Activated CD4-positive, alpha-beta T cell treated with anti-CD3 and anti-CD28 coated beads for 36 hours (primary cell): ENCODE results near the gene MAN1B1. TPM values are rescaled to one million over a fixed set of nuclear protein-coding genes. Genes with fewer than 3 reads are reported as not detected.

Experiments
- ATAC-seq: fragments of 200-7000 bp; cut with Tn5 transposase; one replicate; pipeline ENCODE4 v1.10.0; 2021; ENCODE audit warnings: mild to moderate bottlenecking, moderate library complexity
- CTCF ChIA-PET: fragments of 350-600 bp; sonication (Branson Sonifier 250); formaldehyde crosslinking; loops from one replicate; lab custom pipeline; 2021; ENCODE audit warnings: antibody characterized with exemption; lab: Charles Lee
- POLR2A ChIA-PET: fragments of 350-600 bp; sonication (Branson Sonifier 250); formaldehyde crosslinking; loops from one replicate; lab custom pipeline; 2021; ENCODE audit warnings: antibody characterized with exemption, inconsistent platforms; lab: Charles Lee
- DNase-seq: peaks from one replicate; pipeline ENCODE4 v3.0.0-alpha.2; 2020
- H3K27ac Mint-ChIP-seq: one replicate; pipeline ENCODE4 v1.8.0; 2021; ENCODE audit warnings: mixed read lengths
- H3K27me3 Mint-ChIP-seq: one replicate; pipeline ENCODE4 v1.8.0; 2021; ENCODE audit warnings: mixed read lengths
- H3K36me3 Mint-ChIP-seq: one replicate; pipeline ENCODE4 v1.8.0; 2021; ENCODE audit warnings: low read depth, mixed read lengths
- H3K4me1 Mint-ChIP-seq: one replicate; pipeline ENCODE4 v1.8.0; 2021; ENCODE audit warnings: mixed read lengths
- H3K4me3 Mint-ChIP-seq: one replicate; pipeline ENCODE4 v1.8.0; 2021; ENCODE audit warnings: mild to moderate bottlenecking, moderate library complexity, mixed read lengths
- H3K9me3 Mint-ChIP-seq: one replicate; pipeline ENCODE4 v1.8.0; 2021; ENCODE audit warnings: low read depth, mixed read lengths
- intact Hi-C, 2 experiments: fragments of 100-400 bp; cut with DNase I in 1 of 2; cut with micrococcal nuclease in 1 of 2; formaldehyde crosslinking; loops; one replicate each; pipeline versions ENCODE4 v1.14.2 to v1.15.1; 2022 to 2024; cut with DNase I, micrococcal nuclease
- total RNA-seq, 2 experiments: library from RNA; stranded (reverse); gene quantifications; one replicate each; pipeline ENCODE4 v1.2.3, GENCODE V29; 2021

Gene MAN1B1
- total RNA-seq, 2 experiments from 2014 or later: 21.6 to 26.7 TPM

DNA sequence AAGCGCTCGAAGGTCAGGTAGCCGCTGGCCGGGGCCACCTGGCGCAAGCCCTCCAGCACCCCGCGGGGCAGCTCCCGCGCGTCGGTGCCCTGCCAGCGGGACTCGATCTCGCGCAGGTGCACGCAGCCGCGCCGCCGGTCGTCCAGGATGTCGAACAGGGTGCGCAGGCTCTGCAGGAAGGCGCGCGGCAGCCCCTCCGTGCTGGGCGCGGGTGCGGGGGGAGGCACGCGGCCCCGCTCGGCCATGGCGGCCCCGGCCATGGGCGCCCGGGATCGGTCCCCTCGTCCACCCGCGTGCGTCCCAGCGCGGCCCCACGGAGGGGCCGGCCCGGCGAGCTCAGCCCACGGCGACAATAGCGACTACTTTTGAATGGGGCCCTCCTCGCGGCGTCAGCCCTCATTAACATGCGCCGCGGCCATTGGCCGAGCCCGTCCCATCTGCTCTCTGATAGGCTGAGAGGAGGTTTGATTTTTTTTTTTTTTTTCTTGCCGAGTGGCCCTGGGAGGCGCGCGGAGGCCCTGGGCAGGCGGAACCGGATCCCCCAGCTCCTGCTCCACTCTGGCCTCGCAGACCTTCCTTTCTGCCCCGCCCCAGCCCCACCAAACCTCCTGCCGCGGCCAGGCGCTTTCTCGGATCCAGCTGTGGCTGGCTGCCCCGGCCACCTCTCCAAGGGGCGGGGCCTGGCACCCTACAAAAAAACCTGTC, 16.4 kb upstream of the MAN1B1 start, which contains the start of gene SAPCD2:
TSS of gene SAPCD2 (minus strand) at position 357 of the 705 bp plus-strand sequence. CDS start at position 260, 97 bp downstream.
- ATAC-seq: peak; percentile 91
- Mint-ChIP-seq H3K9me3 (no peaks in the 10 kb centered on the region), H3K4me1 (peaks cover 9% of the 10 kb centered on the region), H3K36me3 (no peaks in the 10 kb centered on the region), H3K27me3 (no peaks in the 10 kb centered on the region), H3K27ac (peak within 1 kb of the TSS; percentile 71), H3K4me3 (peak within 1 kb of the TSS; percentile 71)
- ChIA-PET CTCF (interaction anchor here (0.6 to 4.8 kb wide), 15 partner anchors 10 to 603 kb away, joined by 3 to 32 read pairs (median 4); partner anchors contain the start of genes AJM1 and NPDC1), POLR2A (interaction anchor here (0.5 to 1.6 kb wide), 4 partner anchors 15 to 117 kb away, joined by 3 to 11 read pairs (median 4); partner anchors contain the start of gene MAN1B1)
- peak; percentile 92 for DNase-seq
- intact Hi-C loops: loop anchor here (1.0 to 2.0 kb wide), 7 partner anchors 14 to 279 kb away; partner anchors contain the start of genes ABCA2 (in 1 of the 2), MAN1B1 (in 1 of the 2), NPDC1 (in 1 of the 2) and TMEM141 (in 1 of the 2)

- Mint-ChIP-seq H3K36me3 (no peaks in the 10 kb centered on the region), H3K27me3 (no peaks in the 10 kb centered on the region), H3K4me1 (peaks cover 9% of the 10 kb centered on the region), H3K4me3 (peak overlapping the region; percentile 71), H3K27ac (peak overlapping the region; percentile 71), H3K9me3 (no peaks in the 10 kb centered on the region)
- CTCF ChIA-PET: interaction anchor here (0.6 to 4.8 kb wide), 14 partner anchors 10 to 342 kb away, joined by 3 to 32 read pairs (median 4); partner anchors contain the start of genes AJM1, NPDC1 and SSNA1
- DNase-seq: no peak
- intact Hi-C loops: loop anchor here (1.0 to 2.0 kb wide), 7 partner anchors 14 to 280 kb away; partner anchors contain the start of genes ABCA2 (in 1 of the 2), MAN1B1 (in 1 of the 2), NPDC1 (in 1 of the 2) and TMEM141 (in 1 of the 2)
- ATAC-seq: no peak
- POLR2A ChIA-PET: interaction anchor here (0.5 to 1.6 kb wide), 3 partner anchors 14 to 25 kb away, joined by 3 to 11 read pairs (median 4); partner anchors contain the start of gene MAN1B1
Observed at GRCh38 chr9:137070906-137071275, 15.9 kb upstream of the MAN1B1 start.

- intact Hi-C loops: loop anchor here in 1 of 2 experiments (2.0 kb wide), 1 partner anchor 14 kb away; no protein-coding TSS in a partner anchor
- POLR2A ChIA-PET: interaction anchor here (0.5 to 1.6 kb wide), 3 partner anchors 14 to 24 kb away, joined by 3 to 4 read pairs (median 3); partner anchors contain the start of gene MAN1B1
- no peaks in the 10 kb centered on the region for H3K9me3 Mint-ChIP-seq
- no peak for DNase-seq
- no peak for ATAC-seq
- peak overlapping the region; percentile 71 for H3K4me3 Mint-ChIP-seq
- CTCF ChIA-PET: interaction anchor here (0.7 to 4.8 kb wide), 10 partner anchors 10 to 343 kb away, joined by 3 to 32 read pairs (median 4); partner anchors contain the start of genes MAN1B1, NPDC1 and SSNA1
- no peaks in the 10 kb centered on the region for H3K27me3 Mint-ChIP-seq
- H3K36me3 Mint-ChIP-seq: no peaks in the 10 kb centered on the region
- H3K4me1 Mint-ChIP-seq: peaks cover 9% of the 10 kb centered on the region
- H3K27ac Mint-ChIP-seq: peak overlapping the region; percentile 71
Observed at GRCh38 chr9:137071282-137071681, 15.5 kb upstream of the MAN1B1 start.

DNA sequence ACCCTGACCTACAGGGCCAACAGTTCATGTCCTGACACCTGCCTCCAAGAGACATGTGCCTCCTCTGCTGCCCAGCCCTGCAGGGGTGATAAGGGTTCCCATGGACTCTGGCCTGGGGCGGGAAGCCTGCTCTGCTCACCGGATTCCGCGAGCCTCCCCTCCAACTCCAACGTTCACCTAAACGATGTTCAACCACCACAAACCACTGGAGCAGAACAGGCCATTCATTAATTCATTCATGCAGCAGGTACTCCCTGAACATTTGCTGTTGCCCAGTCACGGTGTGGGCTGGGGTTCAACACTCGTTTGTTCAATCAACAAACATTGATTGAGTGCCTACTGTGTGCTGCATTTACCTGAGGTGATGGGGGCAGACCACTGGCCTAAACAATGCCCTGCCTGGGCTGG, 12.8 kb upstream of the MAN1B1 start:
- Mint-ChIP-seq H3K9me3 (no peaks in the 10 kb centered on the region), H3K36me3 (no peaks in the 10 kb centered on the region), H3K4me1 (peaks cover 5% of the 10 kb centered on the region), H3K27ac (no peak overlapping the region), H3K4me3 (no peak overlapping the region), H3K27me3 (no peaks in the 10 kb centered on the region)
- ChIA-PET POLR2A (interaction anchor here (0.6 kb wide), 1 partner anchor 12 kb away, joined by 6 read pairs; no protein-coding TSS in a partner anchor), CTCF (no interaction called here)
- intact Hi-C loops: no loop called here
- ATAC-seq: no peak
- DNase-seq: no peak

GRCh38 chr9:137074657-137075274, 12.0 kb upstream of the MAN1B1 start:
- DNase-seq: no peak
- ATAC-seq: no peak
- H3K36me3 Mint-ChIP-seq: peaks cover 1% of the 10 kb centered on the region
- ChIA-PET POLR2A (no interaction called here), CTCF (interaction anchor here (0.5 to 0.9 kb wide), 2 partner anchors 28 to 39 kb away, joined by 3 read pairs; no protein-coding TSS in a partner anchor)
- no peaks in the 10 kb centered on the region for H3K27me3 Mint-ChIP-seq
- no peak overlapping the region for H3K4me3 Mint-ChIP-seq
- H3K9me3 Mint-ChIP-seq: no peaks in the 10 kb centered on the region
- no peak overlapping the region for H3K27ac Mint-ChIP-seq
- intact Hi-C loops: no loop called here
- peaks cover 5% of the 10 kb centered on the region for H3K4me1 Mint-ChIP-seq

- DNase-seq (no peak), ATAC-seq (no peak)
- peaks cover 4% of the 10 kb centered on the region for H3K36me3 Mint-ChIP-seq
- POLR2A ChIA-PET: no interaction called here
- no peaks in the 10 kb centered on the region for H3K9me3 Mint-ChIP-seq
- H3K4me3 Mint-ChIP-seq: no peak overlapping the region
- H3K4me1 Mint-ChIP-seq: peaks cover 5% of the 10 kb centered on the region
- intact Hi-C loops: no loop called here
- H3K27ac Mint-ChIP-seq: no peak overlapping the region
- CTCF ChIA-PET: interaction anchor here (0.5 to 0.9 kb wide), 2 partner anchors 29 to 40 kb away, joined by 3 read pairs; no protein-coding TSS in a partner anchor
- H3K27me3 Mint-ChIP-seq: no peaks in the 10 kb centered on the region
Observed at GRCh38 chr9:137075275-137075775, 11.5 kb upstream of the MAN1B1 start.

DNA sequence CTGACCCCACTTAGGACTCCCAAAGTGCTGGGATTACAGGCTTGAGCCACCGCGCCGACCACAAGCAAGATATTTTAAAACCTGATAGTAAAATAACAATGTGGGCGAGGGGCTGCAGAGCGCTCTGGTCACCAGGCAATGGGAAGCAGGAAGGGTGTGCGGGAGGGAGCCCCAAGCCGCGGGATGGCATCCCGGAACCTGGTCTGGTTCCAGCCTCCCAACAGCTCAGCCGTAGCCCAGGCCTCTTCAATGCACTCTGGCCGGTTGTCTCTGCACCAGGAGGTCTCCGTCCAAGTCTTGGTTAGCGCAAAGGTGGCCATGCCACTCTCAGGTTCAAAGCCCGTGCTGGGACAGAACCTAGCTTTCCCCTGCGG, 10.2 kb upstream of the MAN1B1 start:
- H3K4me3 Mint-ChIP-seq: peak overlapping the region; percentile 69
- H3K27me3 Mint-ChIP-seq: no peaks in the 10 kb centered on the region
- no peak for DNase-seq
- CTCF ChIA-PET: interaction anchor here (0.5 to 1.9 kb wide), 7 partner anchors 8 to 137 kb away, joined by 3 to 10 read pairs (median 4); partner anchors contain the start of genes MAN1B1 and NPDC1
- no peak overlapping the region for H3K27ac Mint-ChIP-seq
- peaks cover 5% of the 10 kb centered on the region for H3K36me3 Mint-ChIP-seq
- H3K4me1 Mint-ChIP-seq: no peaks in the 10 kb centered on the region
- POLR2A ChIA-PET: interaction anchor here (1.0 kb wide), 1 partner anchor 10 kb away, joined by 5 read pairs; the partner anchor contains the start of gene MAN1B1
- no peak for ATAC-seq
- intact Hi-C loops: loop anchor here in 1 of 2 experiments (1.0 kb wide), 1 partner anchor 10 kb away; the partner anchor contains the start of gene MAN1B1
- no peaks in the 10 kb centered on the region for H3K9me3 Mint-ChIP-seq

DNA sequence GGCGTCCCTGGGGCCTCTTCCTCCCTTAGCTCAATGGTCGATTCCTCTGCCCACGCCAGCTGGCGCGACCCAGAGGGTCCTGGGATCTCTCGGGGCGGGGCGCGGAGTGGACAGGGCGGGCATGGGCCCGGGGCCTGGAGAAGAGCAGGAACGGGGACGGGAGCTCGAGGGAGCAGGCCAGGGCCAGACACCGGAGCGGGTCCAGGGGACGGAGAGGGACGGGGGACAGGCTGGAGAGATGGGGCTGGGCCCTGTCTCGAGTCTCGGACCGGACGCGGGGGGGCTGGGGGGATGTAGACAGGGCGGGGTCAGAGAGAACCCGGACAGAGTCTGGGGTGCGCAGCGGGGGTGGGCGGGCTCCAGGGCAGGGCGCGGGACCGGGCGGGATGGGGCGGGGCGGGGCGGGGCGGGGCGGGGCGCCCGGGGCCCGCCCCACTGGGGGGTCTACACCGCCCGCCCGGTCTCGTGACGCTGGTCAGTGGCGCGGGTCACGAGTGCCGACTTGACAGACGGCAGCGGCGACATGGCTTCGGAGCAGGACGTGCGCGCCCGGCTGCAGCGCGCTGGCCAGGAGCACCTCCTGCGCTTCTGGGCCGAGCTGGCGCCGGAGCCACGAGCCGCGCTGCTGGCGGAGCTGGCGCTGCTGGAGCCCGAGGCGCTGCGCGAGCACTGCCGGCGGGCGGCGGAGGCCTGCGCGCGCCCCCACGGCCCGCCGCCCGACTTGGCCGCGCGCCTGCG, 9.6 kb upstream of the MAN1B1 start, which contains the start of gene UAP1L1:
TSS of gene UAP1L1 (plus strand) at position 508 of the 738 bp plus-strand sequence. CDS start at position 524, 16 bp downstream.
- POLR2A ChIA-PET: interaction anchor here (1.0 kb wide), 1 partner anchor 9 kb away, joined by 5 read pairs; the partner anchor contains the start of gene MAN1B1
- H3K36me3 Mint-ChIP-seq: peaks cover 6% of the 10 kb centered on the region
- H3K27ac Mint-ChIP-seq: no peak within 1 kb of the TSS
- peak within 1 kb of the TSS; percentile 69 for H3K4me3 Mint-ChIP-seq
- no peaks in the 10 kb centered on the region for H3K4me1 Mint-ChIP-seq
- H3K27me3 Mint-ChIP-seq: no peaks in the 10 kb centered on the region
- DNase-seq: peak; percentile 72
- CTCF ChIA-PET: interaction anchor here (0.5 to 1.9 kb wide), 7 partner anchors 9 to 138 kb away, joined by 3 to 10 read pairs (median 3); partner anchors contain the start of gene MAN1B1
- peak; percentile 80 for ATAC-seq
- intact Hi-C loops: loop anchor here in 1 of 2 experiments (1.0 kb wide), 1 partner anchor 9 kb away; the partner anchor contains the start of gene MAN1B1
- H3K9me3 Mint-ChIP-seq: no peaks in the 10 kb centered on the region

DNA sequence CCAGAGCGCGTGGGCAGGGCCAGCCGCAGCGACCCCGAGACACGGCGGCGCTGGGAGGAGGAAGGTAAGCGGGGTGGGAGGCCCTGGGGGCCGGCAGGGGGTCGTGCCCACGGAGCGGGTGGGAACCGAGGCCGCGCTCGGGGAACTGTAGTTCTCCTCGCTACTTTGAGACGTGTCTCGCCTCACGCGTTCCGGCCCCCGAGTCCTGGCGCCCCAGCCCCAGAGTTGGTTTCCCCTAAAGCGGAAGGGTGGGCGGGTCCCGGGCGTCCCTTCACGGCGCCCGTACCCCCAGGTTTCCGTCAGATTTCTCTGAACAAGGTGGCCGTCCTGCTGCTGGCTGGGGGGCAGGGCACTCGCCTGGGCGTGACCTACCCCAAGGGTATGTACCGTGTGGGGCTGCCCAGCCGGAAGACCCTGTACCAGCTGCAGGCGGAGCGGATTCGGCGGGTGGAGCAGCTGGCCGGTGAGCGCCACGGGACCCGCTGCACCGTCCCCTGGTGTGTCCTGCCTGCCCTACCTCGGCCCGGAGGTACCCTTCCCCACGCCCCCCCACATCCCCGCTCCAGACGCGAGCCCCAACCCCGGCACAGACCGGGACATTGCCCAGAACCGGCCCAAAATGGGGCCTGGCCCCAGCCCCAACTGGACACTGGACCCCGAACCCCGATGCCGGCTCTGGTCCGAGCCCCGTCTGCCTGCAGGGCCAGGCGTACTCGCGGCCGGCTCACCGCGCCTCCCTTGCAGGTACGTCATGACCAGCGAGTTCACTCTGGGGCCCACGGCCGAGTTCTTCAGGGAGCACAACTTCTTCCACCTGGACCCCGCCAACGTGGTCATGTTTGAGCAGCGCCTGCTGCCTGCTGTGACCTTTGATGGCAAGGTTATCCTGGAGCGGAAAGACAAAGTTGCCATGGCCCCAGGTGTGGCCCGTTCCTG, 8.8 kb upstream of the MAN1B1 start:
- CTCF ChIA-PET: interaction anchor here (1.0 to 1.9 kb wide), 5 partner anchors 8 to 44 kb away, joined by 3 to 10 read pairs (median 5); partner anchors contain the start of gene MAN1B1
- Mint-ChIP-seq H3K36me3 (peaks cover 6% of the 10 kb centered on the region), H3K4me1 (no peaks in the 10 kb centered on the region), H3K27ac (no peak overlapping the region), H3K27me3 (no peaks in the 10 kb centered on the region), H3K4me3 (peak overlapping the region; percentile 69), H3K9me3 (no peaks in the 10 kb centered on the region)
- ATAC-seq (peak; percentile 36), DNase-seq (peak; percentile 63)
- POLR2A ChIA-PET: interaction anchor here (0.7 kb wide), 1 partner anchor 8 kb away, joined by 3 read pairs; the partner anchor contains the start of gene MAN1B1
- intact Hi-C loops: loop anchor here in 1 of 2 experiments (1.0 kb wide), 1 partner anchor 8 kb away; the partner anchor contains the start of gene MAN1B1
